Measurements from ENCODE around the gene SMIM13.

SMIM13 gene

DNA sequence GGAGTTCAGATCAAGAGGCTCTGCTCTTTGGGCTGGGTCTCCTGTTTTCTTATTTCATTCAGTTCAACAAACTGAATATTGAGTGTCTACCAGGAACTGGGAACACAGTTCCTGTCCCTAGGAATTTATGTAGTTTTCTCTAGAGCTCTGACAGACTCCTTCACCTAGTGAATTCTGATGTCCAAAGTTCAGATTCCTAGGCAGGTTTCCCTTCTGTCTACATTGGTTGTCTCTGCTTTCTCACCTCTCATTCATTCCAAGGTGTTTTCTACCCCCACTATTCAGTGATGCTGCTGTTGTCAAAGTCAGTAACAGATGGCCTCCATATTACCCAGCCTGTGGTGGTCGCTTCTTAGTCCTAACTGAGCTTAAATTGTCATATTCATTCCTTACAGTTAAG, 4.4 kb downstream of the SMIM13 start:
- in situ Hi-C loops (cut with MboI; ENCODE audit: low pct_unique_long_range_greater_than_20kb, low sequenced_read_pairs, unreplicated experiment): no loop called here
- TF ChIP-seq CTCF (IDR thresholded peaks at IDR 0.05; ENCODE audit: extremely low read depth, insufficient read depth, missing control alignments): no peak
- no peak for DNase-seq (ENCODE audit: low spot score)

GRCh38 chr6:11101417-11101816, 7.8 kb downstream of the SMIM13 start:
- no peak for DNase-seq (ENCODE audit: low spot score)
- in situ Hi-C loops (cut with MboI; ENCODE audit: low pct_unique_long_range_greater_than_20kb, low sequenced_read_pairs, unreplicated experiment): no loop called here
- TF ChIP-seq CTCF (IDR thresholded peaks at IDR 0.05; ENCODE audit: extremely low read depth, insufficient read depth, missing control alignments): no peak

DNA sequence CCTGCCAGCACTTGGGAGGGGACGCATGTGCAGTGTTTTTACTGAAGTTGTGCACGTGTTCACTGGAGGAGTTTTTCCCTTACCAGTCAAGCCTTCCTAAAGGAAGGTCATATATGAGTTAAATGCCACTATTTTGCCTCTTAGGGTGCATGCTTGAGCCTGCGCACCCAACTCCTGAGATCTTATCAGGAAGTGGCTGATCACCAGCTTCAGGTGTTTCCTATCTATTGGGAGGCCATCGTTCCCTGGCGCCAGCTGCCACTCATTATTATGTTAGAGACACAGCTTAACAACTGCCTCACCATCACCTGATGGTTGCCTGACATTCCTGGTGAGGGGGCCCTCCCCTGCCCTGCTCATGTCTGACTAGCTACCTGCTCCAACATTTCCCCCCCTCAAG, 9.4 kb downstream of the SMIM13 start:
- in situ Hi-C loops (cut with MboI; ENCODE audit: low pct_unique_long_range_greater_than_20kb, low sequenced_read_pairs, unreplicated experiment): no loop called here
- no peak for TF ChIP-seq CTCF (IDR thresholded peaks at IDR 0.05; ENCODE audit: extremely low read depth, insufficient read depth, missing control alignments)
- DNase-seq (ENCODE audit: low spot score): no peak

DNA sequence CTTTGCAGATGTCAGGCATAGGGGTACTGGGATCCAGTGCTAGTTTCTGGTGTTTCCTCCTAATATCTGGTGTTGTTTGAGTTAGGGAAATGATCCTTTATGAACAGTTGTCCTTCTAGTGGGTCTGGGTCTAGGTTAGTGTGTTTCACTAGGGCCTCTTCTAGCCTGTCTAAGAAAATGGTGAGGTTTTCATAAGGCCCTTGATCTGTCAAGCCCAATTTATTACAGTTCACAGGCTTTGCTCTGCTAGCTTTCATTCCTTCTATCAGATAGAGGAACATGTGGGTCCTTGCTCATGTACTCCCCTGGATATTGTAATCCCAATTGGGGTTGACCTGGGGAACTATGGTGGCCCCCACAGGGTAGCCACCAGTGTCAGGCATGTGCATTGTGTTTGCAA, 15.1 kb downstream of the SMIM13 start:
- TF ChIP-seq CTCF (IDR thresholded peaks at IDR 0.05; ENCODE audit: extremely low read depth, insufficient read depth, missing control alignments): no peak
- in situ Hi-C loops (cut with MboI; ENCODE audit: low pct_unique_long_range_greater_than_20kb, low sequenced_read_pairs, unreplicated experiment): no loop called here
- no peak for DNase-seq (ENCODE audit: low spot score)

- in situ Hi-C loops (cut with MboI; ENCODE audit: low pct_unique_long_range_greater_than_20kb, low sequenced_read_pairs, unreplicated experiment): no loop called here
- DNase-seq (ENCODE audit: low spot score): no peak
- no peak for TF ChIP-seq CTCF (IDR thresholded peaks at IDR 0.05; ENCODE audit: extremely low read depth, insufficient read depth, missing control alignments)
These were observed 17.5 kb downstream of the SMIM13 start, which contains the start of gene ERVFRD-1 for GRCh38 chr6:11110921-11111768. Gene ERVFRD-1, minus strand, starts transcription at chr6:11111725. Its CDS starts 6,415 bp downstream, at chr6:11105310.

GRCh38 chr6:11111769-11112437, 18.3 kb downstream of the SMIM13 start:
- in situ Hi-C loops (cut with MboI; ENCODE audit: low pct_unique_long_range_greater_than_20kb, low sequenced_read_pairs, unreplicated experiment): no loop called here
- no peak for TF ChIP-seq CTCF (IDR thresholded peaks at IDR 0.05; ENCODE audit: extremely low read depth, insufficient read depth, missing control alignments)
- DNase-seq (ENCODE audit: low spot score): no peak
